MM.1S (cell line): Measurements from ENCODE around the gene CEP128.

Experiments
- CTCF ChIP-seq: fragments of 300-600 bp; sonication (generic); IDR thresholded peaks from 2 replicates; pipeline ENCODE4 v1.5.1; 2016; ENCODE audit warnings: antibody characterized with exemption, low read length, mixed read lengths
- EZH2 ChIP-seq: fragments of 300-600 bp; sonication (generic); optimal IDR thresholded peaks from 2 replicates; pipeline ENCODE3; 2017; ENCODE audit warnings: low read depth, mild to moderate bottlenecking, antibody characterized with exemption, low read length, mixed read lengths
- EZH2phosphoT487 ChIP-seq: fragments of 300-600 bp; sonication (generic); IDR thresholded peaks from 2 replicates; pipeline ENCODE4 v1.6.1; 2018; ENCODE audit warnings: antibody characterized with exemption, low read length

- TF ChIP-seq EZH2 (no peak), CTCF (no peak), EZH2phosphoT487 (no peak)
Measured at GRCh38 chr14:80965037-80965436, 23.5 kb upstream of the CEP128 start.
